Measurements from ENCODE around the gene LAMA2. TPM values are rescaled to one million over a fixed set of nuclear protein-coding genes. Genes with fewer than 3 reads are reported as not detected.
A peak's percentile ranks its signal among the peaks of the same experiment; 100 is the strongest.

Gene LAMA2
- total and polyA plus RNA-seq, 2 of the 13 experiments (the other 11 are each of a cell fraction or from before 2014, with no cell fraction given): 0.11 to 0.28 TPM

DNA sequence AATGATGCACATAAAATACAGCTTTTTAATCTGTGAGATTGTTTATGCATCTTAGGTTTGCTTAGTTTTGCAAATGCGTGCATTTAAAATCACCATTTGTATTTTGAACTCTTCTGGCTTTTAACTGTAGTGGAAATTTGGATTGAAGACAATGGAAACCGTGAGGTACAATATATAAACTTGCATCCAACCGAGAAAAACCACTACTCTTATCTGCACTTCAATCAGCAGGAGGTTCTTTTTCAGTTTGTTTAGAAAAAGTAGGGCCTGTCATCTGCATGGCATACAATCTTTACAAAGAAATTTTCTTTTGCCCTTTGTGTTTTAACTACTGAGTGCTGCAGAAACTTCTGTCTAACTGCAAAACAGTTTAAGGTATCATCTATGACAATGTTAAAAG is 132.8 kb downstream of the LAMA2 start:
- H3K4me1 ChIP-seq (ENCODE audit: insufficient read depth, low read length): no peaks in the 10 kb centered on the region
- H2AFZ ChIP-seq (ENCODE audit: low read length): no peak overlapping the region
- intact Hi-C loops (cut with micrococcal nuclease; ENCODE audit: unreplicated experiment): loop anchor here (2.0 kb wide), 1 partner anchor 35 kb away; no protein-coding TSS in a partner anchor

DNA sequence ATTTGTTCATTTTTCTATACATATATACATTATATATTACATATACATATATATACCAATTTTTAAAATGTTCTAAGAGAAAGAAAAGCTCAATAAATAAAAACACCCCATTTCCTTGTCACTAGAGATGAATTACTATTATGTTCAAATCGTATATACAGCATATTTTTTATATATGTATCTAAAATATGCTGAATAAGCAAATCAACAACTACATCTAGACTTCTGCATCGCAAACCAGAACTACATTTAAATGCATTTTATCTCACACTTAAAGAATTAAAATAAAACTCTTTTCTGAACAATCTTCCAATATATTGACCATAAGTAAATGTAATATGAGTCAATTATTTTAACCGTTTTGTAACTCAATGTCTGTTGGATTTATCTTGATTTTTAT is 133.9 kb downstream of the LAMA2 start:
- H3K27me3 ChIP-seq (ENCODE audit: control insufficient read depth in 1 of 2, insufficient read depth in 2 of 2, low read length in 2 of 2): no peaks in the 10 kb centered on the region
- 3% methylated on average over 3 of the region's 3 CpGs for WGBS (ENCODE audit: low lambda C conversion rate)

More for the DNA sequence above, 132.8 kb downstream of the LAMA2 start:
- Histone ChIP-seq H3K36me3 (replicated peaks in 1 of 2; ENCODE audit: control insufficient read depth in 1 of 2, insufficient read depth in 2 of 2, low read length in 2 of 2) (no peaks in the 10 kb centered on the region), H3K27me3 (ENCODE audit: control insufficient read depth in 1 of 2, insufficient read depth in 2 of 2, low read length in 2 of 2) (no peaks in the 10 kb centered on the region), H3K79me2 (ENCODE audit: insufficient read depth, low read length) (no peaks in the 10 kb centered on the region), H3K9ac (ENCODE audit: insufficient read depth, low read depth, low read length) (no peak overlapping the region), H3K4me2 (ENCODE audit: low read depth, low read length) (no peak overlapping the region), H3K27ac (ENCODE audit: extremely low read length, insufficient read depth, low read length) (no peak overlapping the region), H4K20me1 (ENCODE audit: insufficient read depth, low read length) (no peaks in the 10 kb centered on the region), H3K9me3 (ENCODE audit: low read length) (no peaks in the 10 kb centered on the region), H3K4me3 (replicated peaks in 1 of 3; ENCODE audit: insufficient read depth in 1 of 3, low read depth in 2 of 3, low read length in 3 of 3) (no peak overlapping the region)
- FAIRE-seq (no peak), DNase-seq (ENCODE audit: low spot score) (no peak), ATAC-seq (no peak)
- POLR2A ChIA-PET: no interaction called here
- no TSS peak for BruUV-seq (replicated peaks)
- TF ChIP-seq, protein P1, sequence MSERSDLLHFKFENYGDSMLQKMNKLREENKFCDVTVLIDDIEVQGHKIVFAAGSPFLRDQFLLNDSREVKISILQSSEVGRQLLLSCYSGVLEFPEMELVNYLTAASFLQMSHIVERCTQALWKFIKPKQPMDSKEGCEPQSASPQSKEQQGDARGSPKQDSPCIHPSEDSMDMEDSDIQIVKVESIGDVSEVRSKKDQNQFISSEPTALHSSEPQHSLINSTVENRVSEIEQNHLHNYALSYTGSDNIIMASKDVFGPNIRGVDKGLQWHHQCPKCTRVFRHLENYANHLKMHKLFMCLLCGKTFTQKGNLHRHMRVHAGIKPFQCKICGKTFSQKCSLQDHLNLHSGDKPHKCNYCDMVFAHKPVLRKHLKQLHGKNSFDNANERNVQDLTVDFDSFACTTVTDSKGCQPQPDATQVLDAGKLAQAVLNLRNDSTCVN (CRISPR knock-in tag; IDR thresholded peaks at IDR 0.05; ENCODE audit: borderline replicate concordance): no peak
- CTCF ChIA-PET (ENCODE audit: low intra/inter-chr PET ratio, low total read pairs): no interaction called here
- 2% methylated on average over 3 of the region's 3 CpGs for WGBS (ENCODE audit: low lambda C conversion rate)
- in situ Hi-C loops (cut with HindIII; ENCODE audit: extremely low pct_ligation_motif_present, low pct_unique_long_range_greater_than_20kb): no loop called here

More for the DNA sequence above, 133.9 kb downstream of the LAMA2 start:
- Histone ChIP-seq H3K36me3 (replicated peaks in 1 of 2; ENCODE audit: control insufficient read depth in 1 of 2, insufficient read depth in 2 of 2, low read length in 2 of 2) (no peaks in the 10 kb centered on the region), H3K9ac (ENCODE audit: insufficient read depth, low read depth, low read length) (no peak overlapping the region), H3K4me3 (replicated peaks in 1 of 3; ENCODE audit: insufficient read depth in 1 of 3, low read depth in 2 of 3, low read length in 3 of 3) (no peak overlapping the region), H3K9me3 (ENCODE audit: low read length) (no peaks in the 10 kb centered on the region), H3K27ac (ENCODE audit: extremely low read length, insufficient read depth, low read length) (no peak overlapping the region), H3K4me2 (ENCODE audit: low read depth, low read length) (no peak overlapping the region), H3K4me1 (ENCODE audit: insufficient read depth, low read length) (no peaks in the 10 kb centered on the region), H2AFZ (ENCODE audit: low read length) (no peak overlapping the region), H4K20me1 (ENCODE audit: insufficient read depth, low read length) (no peaks in the 10 kb centered on the region), H3K79me2 (ENCODE audit: insufficient read depth, low read length) (no peaks in the 10 kb centered on the region)
- no TSS peak for BruUV-seq (replicated peaks)
- CTCF ChIA-PET (ENCODE audit: low intra/inter-chr PET ratio, low total read pairs): no interaction called here
- in situ Hi-C loops (cut with HindIII; ENCODE audit: extremely low pct_ligation_motif_present, low pct_unique_long_range_greater_than_20kb): no loop called here
- TF ChIP-seq ZNF333 (CRISPR knock-in tag; IDR thresholded peaks at IDR 0.05; ENCODE audit: borderline replicate concordance): no peak
- TF ChIP-seq AGO2 (optimal IDR thresholded peaks at IDR 0.05; ENCODE audit: low read depth, low read length): no peak
- TF ChIP-seq MAFF (IDR thresholded peaks at IDR 0.05; ENCODE audit: low read depth, low read length): peak; percentile 99
- peak; percentile 98 to 99 for TF ChIP-seq MAFK (conservative IDR thresholded peaks at IDR 0.05 in 1 of 2, IDR thresholded peaks at IDR 0.05 in 1 of 2; ENCODE audit: low read length in 2 of 2)
- POLR2A ChIA-PET: no interaction called here
- intact Hi-C loops (cut with micrococcal nuclease; ENCODE audit: unreplicated experiment): loop anchor here (2.0 kb wide), 1 partner anchor 36 kb away; no protein-coding TSS in a partner anchor
- no peak for DNase-seq (ENCODE audit: low spot score)
- no peak for FAIRE-seq
- ATAC-seq: no peak

Data from HepG2 (cell line).